Measurements from ENCODE around the gene PHLDA3. TPM values are rescaled to one million over a fixed set of nuclear protein-coding genes. Genes with fewer than 3 reads are reported as not detected.

The PHLDA3 gene
- total and polyA plus RNA-seq, 2 of the 4 experiments (the other 2 are of a cell fraction): 41.6 to 102 TPM

DNA sequence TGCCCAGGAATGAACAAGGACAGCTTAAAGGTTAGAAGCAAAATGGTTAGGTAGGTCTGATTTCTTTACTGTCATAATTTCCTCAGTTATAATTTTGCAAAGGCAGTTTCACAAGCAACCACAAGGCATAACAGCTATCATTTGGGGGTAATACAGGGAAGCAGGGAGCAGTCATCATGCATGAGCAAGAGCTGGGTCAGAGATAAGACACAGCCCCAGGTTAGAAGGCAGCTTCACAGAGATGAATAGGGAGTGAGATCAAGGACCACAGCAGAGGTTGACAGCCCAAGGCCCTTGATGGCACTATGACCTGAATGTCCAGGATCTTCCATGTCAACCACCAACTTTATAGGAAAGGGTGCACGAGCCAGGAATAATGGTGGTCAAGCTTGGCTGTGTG lies 46.9 kb upstream of the PHLDA3 start:
- in situ Hi-C loops (cut with MboI; ENCODE audit: low sequenced_read_pairs): loop anchor here (10.0 kb wide), 1 partner anchor 71 kb away; no protein-coding TSS in a partner anchor

More for the DNA sequence above, 46.9 kb upstream of the PHLDA3 start:
- TF ChIP-seq MAZ (IDR thresholded peaks at IDR 0.05; ENCODE audit: borderline replicate concordance, low read depth, low read length): no peak
- WGBS, 2 experiments (ENCODE audit: extremely low coverage in 2 of 2, insufficient read length in 1 of 2): no CpG with 5 or more reads among the region's 1 CpG
- H3K9me3 ChIP-seq (ENCODE audit: control insufficient read depth, insufficient read depth, low read length): no peaks in the 10 kb centered on the region
- H2BK15ac ChIP-seq (ENCODE audit: low read depth, low read length): no peak overlapping the region
- H3K4me1 ChIP-seq (ENCODE audit: control insufficient read depth, insufficient read depth, low read length): peaks cover 5% of the 10 kb centered on the region
- H3K4me3 ChIP-seq (ENCODE audit: insufficient read depth, low read depth, low read length): no peak overlapping the region
- H3K27me3 ChIP-seq (ENCODE audit: control insufficient read depth, insufficient read depth, low read length): no peaks in the 10 kb centered on the region
- H3K9ac ChIP-seq (ENCODE audit: low read depth, low read length): no peak overlapping the region
- no peak overlapping the region for H4K8ac ChIP-seq (ENCODE audit: low read depth in 2 of 2, low read length in 2 of 2)
- no peak overlapping the region for H4K91ac ChIP-seq (ENCODE audit: insufficient read depth, low read depth, low read length)
- ATAC-seq (ENCODE audit: low read depth): no peak
- H3K56ac ChIP-seq (ENCODE audit: extremely low read depth, insufficient read depth, low read length): no peak overlapping the region
- H3K79me1 ChIP-seq (ENCODE audit: low read depth in 1 of 2, low read length in 2 of 2): no peaks in the 10 kb centered on the region; a peak in 1 of 4 replicates
- BruUV-seq (replicated peaks): no TSS peak
- no peak overlapping the region for H2BK5ac ChIP-seq (ENCODE audit: low read depth, low read length, poor library complexity, severe bottlenecking)
- CTCF ChIA-PET: interaction anchor here (0.8 to 6.2 kb wide), 2 partner anchors 34 to 80 kb away, joined by 3 to 103 read pairs; no protein-coding TSS in a partner anchor
- POLR2A ChIA-PET (ENCODE audit: unreplicated experiment): interaction anchor here (0.5 to 0.6 kb wide), 2 partner anchors 41 to 86 kb away, joined by 3 read pairs; no protein-coding TSS in a partner anchor
- DNase-seq: no peak
- H2AK9ac ChIP-seq (replicated peaks; ENCODE audit: low read depth, low read length, poor library complexity): no peak overlapping the region
- H4K5ac ChIP-seq (ENCODE audit: low read depth, low read length): no peak overlapping the region
- no peak overlapping the region for H2AFZ ChIP-seq (replicated peaks; ENCODE audit: low read length, poor library complexity)
- H2AK5ac ChIP-seq (ENCODE audit: low read depth, low read length): no peak overlapping the region
- no peak overlapping the region for H3K4ac ChIP-seq (ENCODE audit: low read depth, low read length)
- H2BK20ac ChIP-seq (ENCODE audit: low read depth, low read length): no peak overlapping the region
- H2BK120ac ChIP-seq (ENCODE audit: low read depth, low read length): no peak overlapping the region
- no peak overlapping the region for H3K23ac ChIP-seq (ENCODE audit: low read depth, low read length)
- H4K20me1 ChIP-seq (ENCODE audit: insufficient read depth, low read length): no peaks in the 10 kb centered on the region
- no peak overlapping the region for H3K18ac ChIP-seq (ENCODE audit: low read depth, low read length)
- dilution Hi-C loops (cut with HindIII; ENCODE audit: low sequenced_read_pairs, unreplicated experiment) (no loop called here), intact Hi-C loops (cut with micrococcal nuclease) (no loop called here)
- H3K27ac ChIP-seq (ENCODE audit: insufficient read depth, low read length): no peak overlapping the region
- H3K4me2 ChIP-seq (ENCODE audit: low read depth, low read length): no peak overlapping the region
- H3K14ac ChIP-seq (replicated peaks; ENCODE audit: low read depth, low read length): no peak overlapping the region
- no peaks in the 10 kb centered on the region for H3K36me3 ChIP-seq (ENCODE audit: control insufficient read depth, insufficient read depth, low read length)
- no peaks in the 10 kb centered on the region for H3K9me1 ChIP-seq (ENCODE audit: insufficient read depth, low read length)
